Activated B cell treated with CpG ODN at 0.5 μM for 24 hours (primary cell): Measurements from ENCODE around the gene BCL7B. TPM values are rescaled to one million over a fixed set of nuclear protein-coding genes. Genes with fewer than 3 reads are reported as not detected.

Source experiments
- ATAC-seq: fragments of 200-7000 bp; cut with Tn5 transposase; one replicate; pipeline ENCODE4 v1.10.0; 2021; ENCODE audit warnings: low read depth, mild to moderate bottlenecking, moderate library complexity
- CTCF ChIA-PET: fragments of 350-600 bp; sonication (Branson Sonifier 250); formaldehyde crosslinking; loops from one replicate; lab custom pipeline; 2021; ENCODE audit warnings: antibody characterized with exemption; lab: Charles Lee
- POLR2A ChIA-PET: fragments of 350-600 bp; sonication (Branson Sonifier 250); formaldehyde crosslinking; loops from one replicate; lab custom pipeline; 2021; ENCODE audit warnings: antibody characterized with exemption; lab: Charles Lee
- DNase-seq: peaks from one replicate; pipeline ENCODE4 v3.0.0; 2022
- H3K27ac Mint-ChIP-seq: one replicate; pipeline ENCODE4 v1.8.0; 2020; ENCODE audit warnings: mixed read lengths
- H3K27me3 Mint-ChIP-seq: one replicate; pipeline ENCODE4 v1.8.0; 2021; ENCODE audit warnings: mixed read lengths
- H3K36me3 Mint-ChIP-seq: one replicate; pipeline ENCODE4 v1.8.0; 2021; ENCODE audit warnings: low read depth, mixed read lengths
- H3K4me1 Mint-ChIP-seq: one replicate; pipeline ENCODE4 v1.8.0; 2021; ENCODE audit warnings: mixed read lengths
- H3K4me3 Mint-ChIP-seq: one replicate; pipeline ENCODE4 v1.8.0; 2020; ENCODE audit warnings: mild to moderate bottlenecking, mixed read lengths
- H3K9me3 Mint-ChIP-seq: one replicate; pipeline ENCODE4 v1.8.0; 2020; ENCODE audit warnings: mixed read lengths
- intact Hi-C: fragments of 100-400 bp; cut with micrococcal nuclease; formaldehyde crosslinking; loops from one replicate; pipeline ENCODE4 v1.15.1; 2024
- total RNA-seq: library from RNA; stranded (reverse); gene quantifications from 2 replicates; pipeline ENCODE4 v1.2.3, GENCODE V29; 2022
- TF ChIP-seq, protein P1 (sequence below): fragments of 200-600 bp; IDR thresholded peaks from one replicate; pipeline ENCODE4 v1.8.0; 2022; ENCODE audit warnings: antibody characterized with exemption, mild to moderate bottlenecking

BCL7B gene
- total RNA-seq, 1 donor from 2014 or later = 62.6 TPM

DNA sequence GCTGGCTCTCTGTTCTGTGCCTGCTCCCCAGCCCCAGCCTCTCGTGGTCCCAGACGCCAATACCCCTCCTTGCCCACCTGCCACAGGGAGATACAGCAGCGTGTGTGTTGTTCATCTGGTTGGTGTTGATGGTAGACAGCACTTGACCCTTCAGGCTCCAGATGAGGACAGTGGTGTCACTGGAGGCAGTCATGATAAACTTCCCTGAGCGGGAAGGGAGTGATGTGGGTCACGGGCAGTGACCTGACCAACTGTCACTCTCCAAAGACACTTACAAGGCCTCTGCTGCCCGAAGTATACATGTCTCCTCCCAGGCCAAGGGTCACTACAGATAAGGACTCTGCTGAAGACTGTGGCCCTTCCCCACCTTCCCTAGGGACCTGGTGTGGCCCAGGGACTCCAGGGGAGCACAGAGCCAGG is 15.3 kb upstream of the BCL7B start:
- no peak overlapping the region for H3K27ac Mint-ChIP-seq
- POLR2A ChIA-PET = no interaction called here

DNA sequence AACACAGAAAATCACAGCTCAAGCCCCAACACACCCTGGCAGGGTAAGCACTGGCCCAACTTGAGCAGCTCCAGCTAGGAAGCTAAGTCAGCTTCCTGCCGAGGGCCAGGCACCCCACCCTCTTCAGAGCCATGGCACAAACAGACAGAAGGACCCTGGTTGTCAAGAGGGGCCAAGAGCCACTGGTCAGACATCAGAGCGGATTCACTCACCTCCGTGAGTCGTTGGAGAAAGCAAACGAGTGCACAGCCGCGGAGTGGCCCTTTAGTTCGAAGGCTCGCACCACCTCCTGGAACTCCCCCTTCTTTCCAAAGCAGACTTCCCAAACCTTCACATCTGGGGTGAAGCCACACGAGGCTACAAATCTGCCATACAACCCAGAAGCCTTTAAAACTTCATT is 13.5 kb upstream of the BCL7B start:
- Mint-ChIP-seq H3K4me3 (no peak overlapping the region), H3K27ac (no peak overlapping the region), H3K27me3 (no peaks in the 10 kb centered on the region), H3K36me3 (peaks cover 61% of the 10 kb centered on the region), H3K9me3 (no peaks in the 10 kb centered on the region), H3K4me1 (peaks cover 9% of the 10 kb centered on the region)
- intact Hi-C loops = no loop called here
- DNase-seq = no peak
- TF ChIP-seq, protein P1, sequence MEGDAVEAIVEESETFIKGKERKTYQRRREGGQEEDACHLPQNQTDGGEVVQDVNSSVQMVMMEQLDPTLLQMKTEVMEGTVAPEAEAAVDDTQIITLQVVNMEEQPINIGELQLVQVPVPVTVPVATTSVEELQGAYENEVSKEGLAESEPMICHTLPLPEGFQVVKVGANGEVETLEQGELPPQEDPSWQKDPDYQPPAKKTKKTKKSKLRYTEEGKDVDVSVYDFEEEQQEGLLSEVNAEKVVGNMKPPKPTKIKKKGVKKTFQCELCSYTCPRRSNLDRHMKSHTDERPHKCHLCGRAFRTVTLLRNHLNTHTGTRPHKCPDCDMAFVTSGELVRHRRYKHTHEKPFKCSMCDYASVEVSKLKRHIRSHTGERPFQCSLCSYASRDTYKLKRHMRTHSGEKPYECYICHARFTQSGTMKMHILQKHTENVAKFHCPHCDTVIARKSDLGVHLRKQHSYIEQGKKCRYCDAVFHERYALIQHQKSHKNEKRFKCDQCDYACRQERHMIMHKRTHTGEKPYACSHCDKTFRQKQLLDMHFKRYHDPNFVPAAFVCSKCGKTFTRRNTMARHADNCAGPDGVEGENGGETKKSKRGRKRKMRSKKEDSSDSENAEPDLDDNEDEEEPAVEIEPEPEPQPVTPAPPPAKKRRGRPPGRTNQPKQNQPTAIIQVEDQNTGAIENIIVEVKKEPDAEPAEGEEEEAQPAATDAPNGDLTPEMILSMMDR = no peak
- CTCF ChIA-PET = no interaction called here
- no peak for ATAC-seq
- POLR2A ChIA-PET = no interaction called here

More for the DNA sequence above, 15.3 kb upstream of the BCL7B start:
- intact Hi-C loops = no loop called here
- DNase-seq (no peak), ATAC-seq (no peak)
- Mint-ChIP-seq H3K27me3 (no peaks in the 10 kb centered on the region), H3K9me3 (no peaks in the 10 kb centered on the region), H3K4me3 (no peak overlapping the region), H3K4me1 (peaks cover 12% of the 10 kb centered on the region), H3K36me3 (peaks cover 64% of the 10 kb centered on the region)
- TF ChIP-seq, protein P1 = no peak
- CTCF ChIA-PET = no interaction called here

DNA sequence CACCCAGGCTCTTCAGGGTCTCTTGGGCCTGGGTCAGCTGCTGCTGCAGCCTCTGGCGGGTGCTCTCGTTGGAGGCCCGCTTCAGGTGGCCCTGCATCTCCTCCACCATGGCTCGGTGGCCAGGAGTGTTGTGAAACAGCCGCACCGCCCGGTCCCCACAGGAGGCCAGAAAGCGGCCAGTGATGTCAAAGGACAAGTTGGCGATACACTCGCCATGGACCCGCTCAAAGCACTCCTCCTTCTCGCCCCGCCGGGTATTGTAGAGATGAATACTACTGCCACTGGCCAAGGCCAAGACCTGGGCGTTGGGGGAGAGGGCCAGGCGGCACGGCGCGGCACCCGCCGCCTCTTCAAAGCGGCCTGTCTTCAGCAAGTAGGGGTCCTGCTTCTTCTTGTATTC is 13.0 kb upstream of the BCL7B start:
- Mint-ChIP-seq H3K27ac (no peak overlapping the region), H3K36me3 (peaks cover 61% of the 10 kb centered on the region), H3K27me3 (no peaks in the 10 kb centered on the region), H3K4me1 (peaks cover 14% of the 10 kb centered on the region), H3K4me3 (no peak overlapping the region), H3K9me3 (no peaks in the 10 kb centered on the region)
- intact Hi-C loops = no loop called here
- no peak for DNase-seq
- ChIA-PET CTCF (no interaction called here), POLR2A (no interaction called here)
- ATAC-seq = no peak
- TF ChIP-seq, protein P1 = no peak

DNA sequence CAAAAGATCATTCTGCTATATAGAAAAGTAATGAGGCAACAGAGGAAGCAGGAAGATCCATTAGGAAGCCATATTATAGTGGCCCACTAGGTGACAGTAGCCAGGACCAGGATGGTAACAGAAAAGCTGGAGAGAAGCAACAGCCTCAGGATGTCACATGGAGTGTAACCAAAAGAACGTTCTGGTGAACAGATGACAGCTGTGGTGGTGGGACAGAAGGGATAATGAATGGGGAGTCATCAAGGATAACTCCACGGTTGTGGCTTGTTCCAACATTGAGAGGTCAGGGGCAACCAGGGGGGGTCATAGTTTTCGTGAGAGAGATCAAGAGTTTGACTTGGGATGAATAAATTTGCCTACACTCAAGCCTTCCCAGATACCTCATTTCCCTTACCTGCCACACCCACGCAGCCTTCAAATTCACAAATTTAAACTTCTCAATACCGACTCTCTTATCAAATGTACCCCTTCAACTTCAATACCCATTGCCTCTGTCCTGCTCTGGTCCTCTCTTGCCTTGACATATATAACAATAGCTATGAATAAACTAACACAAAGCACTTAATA is 11.6 kb upstream of the BCL7B start:
- Mint-ChIP-seq H3K4me1 (peaks cover 15% of the 10 kb centered on the region), H3K27me3 (no peaks in the 10 kb centered on the region), H3K9me3 (no peaks in the 10 kb centered on the region), H3K27ac (no peak overlapping the region), H3K36me3 (peaks cover 53% of the 10 kb centered on the region), H3K4me3 (no peak overlapping the region)
- TF ChIP-seq, protein P1 = no peak
- ChIA-PET POLR2A (interaction anchor here (0.5 to 0.9 kb wide), 4 partner anchors 11 to 51 kb away, joined by 3 to 7 read pairs (median 4); no protein-coding TSS in a partner anchor), CTCF (no interaction called here)
- intact Hi-C loops = loop anchor here (1.0 kb wide), 1 partner anchor 12 kb away; the partner anchor contains the start of gene BCL7B
- no peak for DNase-seq
- no peak for ATAC-seq

DNA sequence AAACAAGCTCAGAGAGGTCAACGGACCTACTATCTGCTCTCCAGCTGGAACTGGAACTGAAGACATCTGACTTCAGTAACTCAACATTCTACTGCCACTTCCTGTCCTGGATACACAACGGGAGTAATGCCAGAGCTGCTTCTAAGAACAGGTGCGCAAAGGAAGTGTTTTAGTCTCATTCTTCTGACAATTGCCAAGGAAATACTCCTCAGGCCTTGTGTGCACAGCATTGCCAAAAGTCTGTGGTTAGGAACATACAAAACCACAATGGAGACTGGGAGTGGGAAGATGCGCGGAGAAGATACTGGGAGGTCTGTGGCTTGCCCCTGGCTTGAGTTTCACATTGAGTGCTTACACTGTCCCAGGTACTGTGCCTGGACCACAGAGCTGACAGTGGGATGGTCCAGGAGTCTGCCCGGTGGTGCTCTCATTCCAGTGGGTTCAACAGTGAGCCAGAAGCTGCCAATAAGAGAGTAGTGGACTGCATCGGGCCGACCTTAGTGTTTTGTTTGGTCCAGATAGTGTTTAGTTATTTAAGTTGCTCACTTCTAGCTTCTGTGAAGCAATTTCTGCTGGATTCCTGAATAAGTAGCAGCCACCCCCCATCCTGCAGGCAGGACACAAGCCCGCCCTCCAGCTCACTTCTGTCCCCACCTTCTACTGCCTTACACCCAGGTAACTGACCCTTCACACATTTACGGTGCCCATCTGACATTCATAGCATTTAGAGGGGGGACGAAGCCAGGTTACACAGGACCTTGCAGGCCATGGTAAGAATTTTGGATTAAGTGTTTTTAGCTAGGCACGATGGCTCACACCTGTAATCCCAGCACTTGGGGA is 10.6 kb upstream of the BCL7B start:
- ATAC-seq (no peak), DNase-seq (no peak)
- no peaks in the 10 kb centered on the region for H3K9me3 Mint-ChIP-seq
- H3K4me1 Mint-ChIP-seq = peaks cover 15% of the 10 kb centered on the region
- intact Hi-C loops = no loop called here
- TF ChIP-seq, protein P1 = no peak
- H3K27me3 Mint-ChIP-seq = no peaks in the 10 kb centered on the region
- CTCF ChIA-PET = no interaction called here
- peaks cover 43% of the 10 kb centered on the region for H3K36me3 Mint-ChIP-seq
- no peak overlapping the region for H3K4me3 Mint-ChIP-seq
- POLR2A ChIA-PET = interaction anchor here (0.5 to 0.6 kb wide), 2 partner anchors 10 to 15 kb away, joined by 3 read pairs; no protein-coding TSS in a partner anchor
- H3K27ac Mint-ChIP-seq = no peak overlapping the region
